Activated CD4-positive, alpha-beta memory T cell treated with anti-CD3 and anti-CD28 coated beads, Interleukin-2, amount 10 ng/mL, durations not matched to agents 7 days and 5 days (primary cell): ENCODE data around the gene JAZF1. TPM values are rescaled to one million over a fixed set of nuclear protein-coding genes. Genes with fewer than 3 reads are reported as not detected.

ENCODE experiments used
- CTCF ChIA-PET: fragments of 350-600 bp; sonication (Branson Sonifier 250); formaldehyde crosslinking; loops from one replicate; lab custom pipeline; 2021; ENCODE audit warnings: antibody characterized with exemption, inconsistent platforms; lab: Charles Lee
- POLR2A ChIA-PET: fragments of 350-600 bp; sonication (Branson Sonifier 250); formaldehyde crosslinking; loops from one replicate; lab custom pipeline; 2021; ENCODE audit warnings: antibody characterized with exemption; lab: Charles Lee
- DNase-seq: peaks from one replicate; pipeline ENCODE4 v3.0.0-alpha.2; 2020
- H3K27ac Mint-ChIP-seq: one replicate; pipeline ENCODE4 v1.8.0; 2021; ENCODE audit warnings: mild to moderate bottlenecking, mixed read lengths
- H3K27me3 Mint-ChIP-seq: one replicate; pipeline ENCODE4 v1.8.0; 2021; ENCODE audit warnings: mixed read lengths
- H3K36me3 Mint-ChIP-seq: one replicate; pipeline ENCODE4 v1.8.0; 2021; ENCODE audit warnings: low read depth, mixed read lengths
- H3K4me1 Mint-ChIP-seq: one replicate; pipeline ENCODE4 v1.8.0; 2021; ENCODE audit warnings: mixed read lengths
- H3K4me3 Mint-ChIP-seq: one replicate; pipeline ENCODE4 v1.8.0; 2021; ENCODE audit warnings: mild to moderate bottlenecking, mixed read lengths
- H3K9me3 Mint-ChIP-seq: one replicate; pipeline ENCODE4 v1.8.0; 2021; ENCODE audit warnings: mixed read lengths
- total RNA-seq, 2 experiments: library from RNA; stranded (reverse); gene quantifications; one replicate each; pipeline ENCODE4 v1.2.3, GENCODE V29; 2021

Gene JAZF1
- total RNA-seq, 2 experiments from 2014 or later: 7.2 to 7.3 TPM

DNA sequence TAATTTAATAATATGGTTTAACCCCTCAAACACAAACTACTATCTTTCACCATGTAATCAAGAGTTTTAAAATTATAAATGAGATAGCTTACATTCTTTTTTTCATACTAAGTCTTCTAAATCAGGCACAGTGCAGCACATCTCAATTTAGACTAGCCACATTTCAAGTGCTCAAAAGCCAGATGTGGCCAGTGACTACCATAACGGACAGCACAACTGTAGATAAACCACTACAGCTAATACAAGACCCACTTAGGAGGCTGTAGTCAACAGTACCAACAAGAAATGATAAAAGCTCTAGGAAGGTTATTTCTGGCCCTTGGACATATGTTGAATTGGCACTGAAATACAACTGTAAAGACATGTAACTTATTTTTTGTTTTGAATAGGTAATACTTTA is 65.3 kb downstream of the JAZF1 start:
- H3K27ac Mint-ChIP-seq: no peak overlapping the region
- peaks cover 4% of the 10 kb centered on the region for H3K4me1 Mint-ChIP-seq
- H3K36me3 Mint-ChIP-seq: no peaks in the 10 kb centered on the region
- no peaks in the 10 kb centered on the region for H3K27me3 Mint-ChIP-seq
- H3K4me3 Mint-ChIP-seq: no peak overlapping the region
- no peak for DNase-seq
- POLR2A ChIA-PET: no interaction called here
- CTCF ChIA-PET: no interaction called here
- H3K9me3 Mint-ChIP-seq: no peaks in the 10 kb centered on the region

DNA sequence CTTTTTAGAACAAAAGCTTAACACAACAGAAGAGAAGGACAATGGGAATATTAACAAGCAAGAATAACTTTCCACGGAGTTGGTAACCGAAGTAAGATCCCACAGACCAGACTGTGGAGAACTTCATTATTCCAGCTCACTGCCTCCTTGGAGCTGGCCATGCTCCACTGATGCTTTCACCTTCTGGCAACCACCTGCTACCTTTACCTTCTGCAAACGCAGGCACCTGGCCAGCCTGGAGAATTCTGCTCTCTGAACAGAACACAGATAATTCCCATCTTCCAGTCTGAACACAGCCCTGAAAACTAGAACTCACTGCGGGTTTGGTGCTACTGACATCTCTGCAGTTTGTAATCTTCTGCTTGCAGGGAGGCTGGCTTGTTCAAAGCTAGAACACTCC is 66.5 kb downstream of the JAZF1 start:
- POLR2A ChIA-PET: no interaction called here
- CTCF ChIA-PET: no interaction called here
- Mint-ChIP-seq H3K27ac (no peak overlapping the region), H3K9me3 (no peaks in the 10 kb centered on the region), H3K36me3 (no peaks in the 10 kb centered on the region), H3K4me3 (no peak overlapping the region), H3K4me1 (no peaks in the 10 kb centered on the region), H3K27me3 (no peaks in the 10 kb centered on the region)
- DNase-seq: no peak

DNA sequence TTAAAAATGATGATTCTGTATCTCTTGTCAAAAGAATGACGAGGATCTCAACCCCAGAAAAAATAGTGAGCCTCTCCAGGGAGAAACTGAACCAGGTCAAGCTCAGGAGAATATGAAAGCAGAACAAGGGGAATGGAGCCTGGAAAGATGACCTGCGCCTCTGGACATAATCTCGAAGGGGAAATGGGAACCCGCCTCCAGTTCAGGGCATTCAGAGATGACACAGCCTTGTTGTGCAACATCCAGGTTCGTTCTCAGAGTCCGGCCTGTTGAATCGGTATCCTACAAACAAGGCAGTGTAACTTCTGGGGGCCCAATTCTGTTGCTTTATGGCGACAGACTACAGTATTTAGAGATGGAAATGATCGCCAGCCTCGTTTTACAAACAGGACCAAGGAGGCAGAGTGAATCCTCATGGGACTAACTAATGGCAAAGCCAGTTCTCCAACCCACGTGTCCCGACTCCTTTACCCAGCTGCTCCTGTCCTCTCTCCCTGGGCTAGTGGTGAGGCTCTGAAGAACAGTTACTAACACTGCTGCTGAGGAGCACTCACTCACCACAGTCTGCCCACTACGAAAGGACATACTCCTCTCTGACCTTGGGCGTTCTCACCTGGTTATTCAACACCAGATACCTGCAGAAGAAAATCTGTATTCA is 67.6 kb downstream of the JAZF1 start:
- Mint-ChIP-seq H3K27me3 (no peaks in the 10 kb centered on the region), H3K9me3 (no peaks in the 10 kb centered on the region), H3K36me3 (no peaks in the 10 kb centered on the region), H3K4me3 (no peak overlapping the region), H3K4me1 (no peaks in the 10 kb centered on the region), H3K27ac (no peak overlapping the region)
- ChIA-PET POLR2A (no interaction called here), CTCF (interaction anchor here (0.8 kb wide), 1 partner anchor 15 kb away, joined by 4 read pairs; no protein-coding TSS in a partner anchor)
- no peak for DNase-seq

DNA sequence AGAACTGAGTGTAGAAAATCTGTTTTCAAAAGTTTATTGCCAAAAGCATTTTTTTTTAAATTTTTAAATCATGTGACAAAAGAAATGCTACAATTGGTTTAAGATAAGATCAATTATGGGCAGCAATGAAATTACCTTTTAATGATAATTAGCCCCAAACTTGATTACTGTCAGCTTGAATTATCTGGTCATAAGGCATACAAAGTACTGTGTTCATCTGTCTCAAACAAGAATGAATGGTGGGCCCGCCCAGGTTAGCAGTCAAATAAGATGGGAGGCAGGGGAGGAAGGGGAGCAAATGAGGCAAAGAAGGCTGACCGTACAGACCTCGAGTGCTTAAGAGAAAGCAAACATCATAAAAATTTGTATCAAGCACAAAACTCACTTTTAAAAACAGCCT is 68.1 kb downstream of the JAZF1 start:
- Mint-ChIP-seq H3K4me1 (no peaks in the 10 kb centered on the region), H3K27me3 (no peaks in the 10 kb centered on the region), H3K9me3 (no peaks in the 10 kb centered on the region), H3K4me3 (no peak overlapping the region), H3K36me3 (no peaks in the 10 kb centered on the region), H3K27ac (no peak overlapping the region)
- ChIA-PET POLR2A (no interaction called here), CTCF (no interaction called here)
- DNase-seq: no peak

DNA sequence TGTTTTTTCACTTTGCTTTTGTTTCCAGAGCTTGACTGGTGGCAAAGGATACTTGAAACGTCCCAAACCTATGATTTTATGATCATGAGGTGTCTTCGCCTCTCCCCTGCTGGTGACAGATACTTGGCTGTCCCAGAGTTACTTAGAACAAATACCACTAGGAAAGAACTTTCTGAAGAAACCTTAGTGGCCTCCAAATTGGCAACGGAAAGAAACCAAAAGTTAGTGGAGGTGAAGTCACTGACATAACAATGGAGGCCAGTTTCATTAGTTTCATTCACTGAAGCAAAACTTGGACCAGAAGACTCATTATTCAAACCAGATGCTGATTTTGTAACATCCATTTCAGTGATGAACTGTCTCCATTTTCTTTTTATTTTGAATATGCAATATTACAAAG is 68.6 kb downstream of the JAZF1 start:
- H3K4me1 Mint-ChIP-seq: no peaks in the 10 kb centered on the region
- POLR2A ChIA-PET: no interaction called here
- no peaks in the 10 kb centered on the region for H3K9me3 Mint-ChIP-seq
- no peaks in the 10 kb centered on the region for H3K36me3 Mint-ChIP-seq
- CTCF ChIA-PET: no interaction called here
- H3K27ac Mint-ChIP-seq: no peak overlapping the region
- H3K27me3 Mint-ChIP-seq: no peaks in the 10 kb centered on the region
- DNase-seq: no peak
- H3K4me3 Mint-ChIP-seq: no peak overlapping the region

DNA sequence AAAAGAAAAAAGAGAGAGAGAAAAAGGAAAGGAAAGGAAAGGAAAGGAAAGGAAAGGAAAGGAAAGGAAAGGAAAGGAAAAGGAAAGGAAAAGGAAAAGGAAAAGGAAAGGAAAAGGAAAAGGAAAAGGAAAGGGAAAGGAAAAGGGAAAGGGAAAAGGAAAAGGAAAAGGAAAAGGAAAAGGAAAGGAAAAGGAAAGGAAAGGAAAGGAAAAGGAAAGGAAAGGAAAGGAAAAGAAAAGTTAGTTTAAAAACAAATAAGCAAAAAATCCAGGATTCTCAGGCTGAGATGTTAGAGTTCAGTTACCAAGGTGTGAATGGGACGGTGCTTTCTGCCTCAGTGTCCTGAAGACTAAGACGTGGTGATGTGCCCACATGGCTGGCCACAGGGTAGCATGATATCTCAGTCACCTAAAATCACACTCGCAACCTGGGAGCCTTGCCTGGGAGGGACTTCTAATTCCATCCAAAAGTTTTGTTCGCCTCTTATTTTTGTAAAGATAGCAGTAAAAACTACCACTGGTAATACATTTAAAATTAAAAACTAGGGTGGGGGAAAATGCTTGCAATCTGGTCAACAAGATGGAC is 70.1 kb downstream of the JAZF1 start:
- H3K9me3 Mint-ChIP-seq: no peaks in the 10 kb centered on the region
- DNase-seq: no peak
- H3K27me3 Mint-ChIP-seq: no peaks in the 10 kb centered on the region
- H3K36me3 Mint-ChIP-seq: no peaks in the 10 kb centered on the region
- no peak overlapping the region for H3K4me3 Mint-ChIP-seq
- no peaks in the 10 kb centered on the region for H3K4me1 Mint-ChIP-seq
- H3K27ac Mint-ChIP-seq: no peak overlapping the region
- POLR2A ChIA-PET: no interaction called here
- CTCF ChIA-PET: no interaction called here

DNA sequence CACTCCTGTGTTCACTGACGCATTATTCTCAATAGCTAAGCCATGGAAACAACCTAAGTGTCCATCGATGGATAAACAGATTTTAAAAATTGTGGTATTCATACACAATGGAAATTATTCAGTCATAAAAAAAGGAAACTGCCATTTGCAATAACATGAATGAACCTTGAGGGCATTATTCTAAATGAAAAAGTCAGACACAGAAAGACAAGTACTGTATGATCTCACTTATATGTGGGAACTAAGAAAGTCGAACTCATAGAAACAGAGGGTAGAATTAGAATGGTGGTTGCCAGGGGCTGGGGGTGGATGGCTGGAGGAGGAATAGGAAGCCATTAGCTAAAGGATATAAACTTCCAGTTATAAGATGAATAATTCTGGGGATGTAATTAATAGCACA is 71.8 kb downstream of the JAZF1 start:
- no peaks in the 10 kb centered on the region for H3K27me3 Mint-ChIP-seq
- no peaks in the 10 kb centered on the region for H3K9me3 Mint-ChIP-seq
- H3K36me3 Mint-ChIP-seq: no peaks in the 10 kb centered on the region
- H3K4me1 Mint-ChIP-seq: no peaks in the 10 kb centered on the region
- POLR2A ChIA-PET: no interaction called here
- CTCF ChIA-PET: interaction anchor here (1.4 kb wide), 1 partner anchor 14 kb away, joined by 4 read pairs; no protein-coding TSS in a partner anchor
- no peak overlapping the region for H3K27ac Mint-ChIP-seq
- DNase-seq: no peak
- H3K4me3 Mint-ChIP-seq: no peak overlapping the region

DNA sequence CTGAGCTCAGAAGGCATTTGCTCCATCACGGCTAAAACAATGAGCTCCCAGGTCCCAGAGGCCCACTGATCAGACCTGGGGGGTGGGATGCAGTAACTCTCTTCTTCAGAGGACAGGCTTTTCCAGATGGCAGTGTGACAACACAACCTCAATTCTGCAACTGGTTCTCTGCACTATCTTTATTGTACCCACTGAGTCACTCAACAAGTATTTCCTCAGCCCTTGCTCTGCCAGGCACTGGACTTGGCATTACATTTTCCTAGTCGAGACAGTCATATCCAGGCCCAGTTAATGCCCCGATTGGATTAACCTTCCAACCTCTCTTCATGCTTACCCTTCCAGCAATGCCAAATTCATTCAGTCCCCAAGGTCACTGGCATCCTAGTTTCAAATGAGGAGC is 72.6 kb downstream of the JAZF1 start:
- ChIA-PET CTCF (interaction anchor here (1.4 kb wide), 1 partner anchor 14 kb away, joined by 4 read pairs; no protein-coding TSS in a partner anchor), POLR2A (no interaction called here)
- DNase-seq: no peak
- no peak overlapping the region for H3K4me3 Mint-ChIP-seq
- H3K27me3 Mint-ChIP-seq: no peaks in the 10 kb centered on the region
- no peaks in the 10 kb centered on the region for H3K36me3 Mint-ChIP-seq
- peaks cover 3% of the 10 kb centered on the region for H3K4me1 Mint-ChIP-seq
- no peaks in the 10 kb centered on the region for H3K9me3 Mint-ChIP-seq
- no peak overlapping the region for H3K27ac Mint-ChIP-seq

DNA sequence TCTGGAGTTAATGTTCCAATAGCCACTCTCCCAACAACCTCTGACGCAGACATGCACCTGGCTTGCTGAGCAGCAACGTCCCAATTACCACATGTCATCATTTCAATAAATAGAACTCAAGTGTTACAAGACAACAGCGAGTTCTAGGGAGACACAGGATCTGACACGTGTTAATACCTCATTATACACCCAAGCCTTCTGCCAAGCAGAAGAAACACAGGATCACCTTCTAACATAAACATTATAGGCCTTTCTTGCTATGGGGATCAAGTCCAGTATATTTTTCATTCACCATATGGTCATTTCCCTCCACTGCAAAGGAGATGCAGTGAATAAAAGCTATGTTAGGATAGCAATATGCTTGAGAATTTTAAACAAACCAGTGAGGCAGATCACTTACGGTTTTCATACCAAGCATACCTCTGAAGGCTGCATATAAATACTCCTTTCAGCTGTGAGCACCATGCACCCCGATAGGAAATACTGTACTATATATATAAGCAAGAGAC is 74.2 kb downstream of the JAZF1 start:
- H3K9me3 Mint-ChIP-seq: no peaks in the 10 kb centered on the region
- DNase-seq: no peak
- POLR2A ChIA-PET: no interaction called here
- CTCF ChIA-PET: interaction anchor here (1.3 to 1.5 kb wide), 2 partner anchors 9 to 10 kb away, joined by 6 to 8 read pairs; no protein-coding TSS in a partner anchor
- no peak overlapping the region for H3K4me3 Mint-ChIP-seq
- peaks cover 3% of the 10 kb centered on the region for H3K4me1 Mint-ChIP-seq
- H3K36me3 Mint-ChIP-seq: no peaks in the 10 kb centered on the region
- H3K27me3 Mint-ChIP-seq: no peaks in the 10 kb centered on the region
- no peak overlapping the region for H3K27ac Mint-ChIP-seq

DNA sequence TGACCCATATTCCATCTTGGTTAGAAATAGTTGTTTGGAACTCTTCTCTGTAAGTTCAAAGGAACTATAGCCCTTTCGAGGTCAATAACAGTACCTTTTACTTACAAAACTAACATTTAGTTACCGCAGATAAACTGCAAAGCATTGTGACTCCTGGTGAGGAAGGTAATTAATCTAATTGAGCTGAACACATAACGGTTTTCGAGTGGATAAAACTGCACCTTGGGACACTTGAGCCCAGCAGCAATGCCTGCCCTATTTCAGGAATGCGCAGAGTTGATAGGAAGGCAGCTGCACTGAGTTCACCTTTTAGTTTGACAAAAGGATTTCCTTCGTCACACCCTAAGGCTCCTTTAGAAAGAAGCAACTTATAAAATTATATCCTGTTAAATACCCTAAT is 75.4 kb downstream of the JAZF1 start:
- no peaks in the 10 kb centered on the region for H3K9me3 Mint-ChIP-seq
- ChIA-PET POLR2A (no interaction called here), CTCF (interaction anchor here (1.3 to 1.5 kb wide), 2 partner anchors 8 to 9 kb away, joined by 6 to 8 read pairs; no protein-coding TSS in a partner anchor)
- no peaks in the 10 kb centered on the region for H3K27me3 Mint-ChIP-seq
- peaks cover 3% of the 10 kb centered on the region for H3K4me1 Mint-ChIP-seq
- no peak overlapping the region for H3K4me3 Mint-ChIP-seq
- no peaks in the 10 kb centered on the region for H3K36me3 Mint-ChIP-seq
- no peak for DNase-seq
- no peak overlapping the region for H3K27ac Mint-ChIP-seq

DNA sequence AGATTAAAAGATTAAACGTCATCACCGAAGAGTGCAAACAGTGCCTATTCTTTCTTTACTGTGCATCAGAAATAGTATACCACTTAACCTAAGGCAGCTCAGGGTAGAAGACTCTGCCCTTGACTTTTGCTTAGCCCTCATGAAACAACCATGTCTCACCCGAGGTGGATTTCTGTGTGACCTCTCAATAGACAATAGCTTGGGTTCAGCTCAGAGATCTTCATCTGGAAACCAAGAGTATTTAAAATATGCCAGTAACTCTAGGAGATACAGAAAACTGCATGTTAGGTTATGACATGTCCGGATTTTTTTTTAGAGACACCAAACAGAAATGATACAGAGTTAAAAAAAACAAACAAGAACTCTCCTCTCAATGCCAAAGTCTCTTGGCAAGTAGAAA is 75.8 kb downstream of the JAZF1 start:
- Mint-ChIP-seq H3K9me3 (no peaks in the 10 kb centered on the region), H3K27me3 (no peaks in the 10 kb centered on the region), H3K4me3 (no peak overlapping the region), H3K27ac (no peak overlapping the region), H3K4me1 (peaks cover 3% of the 10 kb centered on the region), H3K36me3 (no peaks in the 10 kb centered on the region)
- POLR2A ChIA-PET: no interaction called here
- CTCF ChIA-PET: interaction anchor here (1.5 kb wide), 1 partner anchor 9 kb away, joined by 8 read pairs; no protein-coding TSS in a partner anchor
- no peak for DNase-seq

DNA sequence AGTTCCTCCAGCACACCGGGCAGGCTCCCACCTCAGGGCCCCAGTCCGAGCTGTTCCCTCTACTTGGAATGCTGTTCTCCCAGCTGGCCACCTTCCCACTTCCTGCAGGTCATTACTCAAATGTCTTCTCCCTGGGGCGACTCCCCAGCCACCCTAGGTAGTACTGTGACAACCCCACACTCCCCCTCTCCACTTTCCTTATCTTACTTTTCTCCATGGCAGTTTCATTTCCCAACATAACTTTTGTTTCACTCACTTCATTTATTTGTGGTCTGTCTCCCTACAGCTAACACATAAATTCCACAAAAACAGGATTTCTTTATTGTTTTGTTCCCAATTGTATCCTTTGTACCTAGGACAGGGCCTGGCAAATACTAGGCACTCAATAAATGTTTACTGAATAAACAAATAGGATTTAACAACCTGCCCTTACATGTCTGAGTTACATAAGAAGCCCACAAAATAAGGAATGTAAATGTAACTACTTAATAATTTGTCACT is 76.5 kb downstream of the JAZF1 start:
- H3K36me3 Mint-ChIP-seq: no peaks in the 10 kb centered on the region
- H3K27me3 Mint-ChIP-seq: no peaks in the 10 kb centered on the region
- H3K4me1 Mint-ChIP-seq: peaks cover 3% of the 10 kb centered on the region
- H3K4me3 Mint-ChIP-seq: no peak overlapping the region
- DNase-seq: no peak
- ChIA-PET CTCF (no interaction called here), POLR2A (no interaction called here)
- no peak overlapping the region for H3K27ac Mint-ChIP-seq
- no peaks in the 10 kb centered on the region for H3K9me3 Mint-ChIP-seq

DNA sequence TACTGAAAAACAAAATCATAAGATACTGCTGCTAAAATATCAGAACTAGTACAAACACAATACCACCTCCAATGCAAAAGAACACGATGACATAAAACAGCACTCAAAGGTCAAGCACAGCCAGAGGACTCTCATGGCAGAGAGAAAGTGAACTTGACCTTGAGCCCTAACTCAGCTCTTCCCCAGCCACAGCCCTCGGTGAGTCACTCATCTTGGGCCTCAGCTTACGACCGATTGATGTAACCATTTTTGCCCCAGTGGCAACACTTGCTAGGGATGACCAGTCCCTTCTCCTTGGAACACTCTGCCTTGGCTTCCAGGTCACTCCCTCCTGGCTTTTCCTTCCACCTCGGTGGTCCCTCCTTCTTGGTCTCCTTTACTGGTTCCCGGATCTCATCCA is 77.8 kb downstream of the JAZF1 start:
- H3K9me3 Mint-ChIP-seq: no peaks in the 10 kb centered on the region
- H3K4me3 Mint-ChIP-seq: no peak overlapping the region
- no peaks in the 10 kb centered on the region for H3K36me3 Mint-ChIP-seq
- DNase-seq: no peak
- no peak overlapping the region for H3K27ac Mint-ChIP-seq
- no peaks in the 10 kb centered on the region for H3K27me3 Mint-ChIP-seq
- POLR2A ChIA-PET: no interaction called here
- H3K4me1 Mint-ChIP-seq: peaks cover 3% of the 10 kb centered on the region
- CTCF ChIA-PET: no interaction called here
